ENCODE measurements around the gene TUSC2.
"Not testable (repeated sequence)": the region's sequence is repeated elsewhere in the genome, so short reads cannot be mapped to it uniquely, and the experiment has no call there.

Gene TUSC2

DNA sequence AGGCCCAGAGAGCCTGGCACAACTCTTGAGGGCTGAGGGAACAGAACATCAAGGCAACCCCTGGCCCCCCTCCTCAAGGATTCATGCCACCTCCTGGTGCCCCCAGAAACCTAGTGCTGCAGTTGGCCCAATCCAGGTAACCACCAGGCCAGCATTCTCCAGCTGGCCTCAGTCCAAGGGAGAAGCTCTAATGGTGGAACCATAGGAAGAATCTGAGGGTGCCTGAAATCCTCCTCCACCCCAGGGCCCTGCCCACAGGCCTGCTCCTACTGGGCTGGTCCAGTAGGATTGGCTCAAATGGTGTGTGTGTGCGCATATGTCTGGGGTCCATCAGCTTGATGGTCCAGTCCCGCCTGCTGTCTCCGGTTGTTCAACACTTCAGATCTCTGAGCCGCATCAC is 13.2 kb downstream of the TUSC2 start:
- H3K36me3 ChIP-seq (ENCODE audit: control insufficient read depth in 2 of 2, insufficient read depth in 1 of 2, low read length in 2 of 2): peaks cover 0 to 34% of the 10 kb centered on the region in 2 experiments; a peak in 1 of 3 replicates
- POLR2A ChIA-PET: interaction anchor here (2.2 kb wide), 1 partner anchor 23 kb away, joined by 5 read pairs; no protein-coding TSS in a partner anchor
- no peak for TF ChIP-seq ZBTB17 (tag by site-specific recombination; IDR thresholded peaks at IDR 0.05)
- no peak for TF ChIP-seq OSR2 (tag by site-specific recombination; IDR thresholded peaks at IDR 0.05)
- no peak for TF ChIP-seq ZNF335 (tag by site-specific recombination; conservative IDR thresholded peaks at IDR 0.05)
- TF ChIP-seq ZBTB7A (tag by site-specific recombination; IDR thresholded peaks at IDR 0.05; ENCODE audit: low read depth): no peak
- TF ChIP-seq SP7 (tag by site-specific recombination; IDR thresholded peaks at IDR 0.05): no peak
- TF ChIP-seq ZNF311 (tag by site-specific recombination; IDR thresholded peaks at IDR 0.05; ENCODE audit: borderline replicate concordance): no peak
- no peak for TF ChIP-seq ZNF791 (tag by site-specific recombination; IDR thresholded peaks at IDR 0.05)
- TF ChIP-seq ZNF274 (IDR thresholded peaks at IDR 0.05; ENCODE audit: low read length): no peak
- no peak for TF ChIP-seq ZNF274 (tag by site-specific recombination; IDR thresholded peaks at IDR 0.05; ENCODE audit: borderline replicate concordance)
- no peak for TF ChIP-seq ZNF239 (tag by site-specific recombination; IDR thresholded peaks at IDR 0.05)
- no peak for TF ChIP-seq ZNF623 (tag by site-specific recombination; IDR thresholded peaks at IDR 0.05)
- TF ChIP-seq, protein P1, sequence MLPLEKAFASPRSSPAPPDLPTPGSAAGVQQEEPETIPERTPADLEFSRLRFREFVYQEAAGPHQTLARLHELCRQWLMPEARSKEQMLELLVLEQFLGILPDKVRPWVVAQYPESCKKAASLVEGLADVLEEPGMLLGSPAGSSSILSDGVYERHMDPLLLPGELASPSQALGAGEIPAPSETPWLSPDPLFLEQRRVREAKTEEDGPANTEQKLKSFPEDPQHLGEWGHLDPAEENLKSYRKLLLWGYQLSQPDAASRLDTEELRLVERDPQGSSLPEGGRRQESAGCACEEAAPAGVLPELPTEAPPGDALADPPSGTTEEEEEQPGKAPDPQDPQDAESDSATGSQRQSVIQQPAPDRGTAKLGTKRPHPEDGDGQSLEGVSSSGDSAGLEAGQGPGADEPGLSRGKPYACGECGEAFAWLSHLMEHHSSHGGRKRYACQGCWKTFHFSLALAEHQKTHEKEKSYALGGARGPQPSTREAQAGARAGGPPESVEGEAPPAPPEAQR (tag by site-specific recombination; IDR thresholded peaks at IDR 0.05): no peak
- no peak for TF ChIP-seq ZFP3 (tag by site-specific recombination; IDR thresholded peaks at IDR 0.05; ENCODE audit: low read depth)
- no peak for TF ChIP-seq ZNF155 (tag by site-specific recombination; IDR thresholded peaks at IDR 0.05)
- no peak for TF ChIP-seq ZNF555 (tag by site-specific recombination; conservative IDR thresholded peaks at IDR 0.05)
- TF ChIP-seq, protein P2, sequence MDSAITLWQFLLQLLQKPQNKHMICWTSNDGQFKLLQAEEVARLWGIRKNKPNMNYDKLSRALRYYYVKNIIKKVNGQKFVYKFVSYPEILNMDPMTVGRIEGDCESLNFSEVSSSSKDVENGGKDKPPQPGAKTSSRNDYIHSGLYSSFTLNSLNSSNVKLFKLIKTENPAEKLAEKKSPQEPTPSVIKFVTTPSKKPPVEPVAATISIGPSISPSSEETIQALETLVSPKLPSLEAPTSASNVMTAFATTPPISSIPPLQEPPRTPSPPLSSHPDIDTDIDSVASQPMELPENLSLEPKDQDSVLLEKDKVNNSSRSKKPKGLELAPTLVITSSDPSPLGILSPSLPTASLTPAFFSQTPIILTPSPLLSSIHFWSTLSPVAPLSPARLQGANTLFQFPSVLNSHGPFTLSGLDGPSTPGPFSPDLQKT (IDR thresholded peaks at IDR 0.05; ENCODE audit: borderline replicate concordance, low read depth, low read length): no peak
- TF ChIP-seq, protein P3, sequence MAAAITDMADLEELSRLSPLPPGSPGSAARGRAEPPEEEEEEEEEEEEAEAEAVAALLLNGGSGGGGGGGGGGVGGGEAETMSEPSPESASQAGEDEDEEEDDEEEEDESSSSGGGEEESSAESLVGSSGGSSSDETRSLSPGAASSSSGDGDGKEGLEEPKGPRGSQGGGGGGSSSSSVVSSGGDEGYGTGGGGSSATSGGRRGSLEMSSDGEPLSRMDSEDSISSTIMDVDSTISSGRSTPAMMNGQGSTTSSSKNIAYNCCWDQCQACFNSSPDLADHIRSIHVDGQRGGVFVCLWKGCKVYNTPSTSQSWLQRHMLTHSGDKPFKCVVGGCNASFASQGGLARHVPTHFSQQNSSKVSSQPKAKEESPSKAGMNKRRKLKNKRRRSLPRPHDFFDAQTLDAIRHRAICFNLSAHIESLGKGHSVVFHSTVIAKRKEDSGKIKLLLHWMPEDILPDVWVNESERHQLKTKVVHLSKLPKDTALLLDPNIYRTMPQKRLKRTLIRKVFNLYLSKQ (tag by site-specific recombination; IDR thresholded peaks at IDR 0.05; ENCODE audit: borderline replicate concordance): no peak
- TF ChIP-seq ZNF184 (tag by site-specific recombination; IDR thresholded peaks at IDR 0.05): no peak
- TF ChIP-seq REPIN1 (tag by site-specific recombination; IDR thresholded peaks at IDR 0.05; ENCODE audit: low read depth): no peak
- H3K4me1 ChIP-seq (ENCODE audit: control insufficient read depth, insufficient read depth, low read length): peaks cover 7% of the 10 kb centered on the region; the same call in 1 of the 2 replicates
- CTCF ChIA-PET: no interaction called here
- no peak overlapping the region for H3K27ac ChIP-seq (ENCODE audit: extremely low read depth, low read depth, low read length)
- no peaks in the 10 kb centered on the region for H3K9me3 ChIP-seq (ENCODE audit: control insufficient read depth, insufficient read depth, low read depth, low read length)
- no peak overlapping the region for H3K4me3 ChIP-seq (ENCODE audit: low read depth, low read length)

DNA sequence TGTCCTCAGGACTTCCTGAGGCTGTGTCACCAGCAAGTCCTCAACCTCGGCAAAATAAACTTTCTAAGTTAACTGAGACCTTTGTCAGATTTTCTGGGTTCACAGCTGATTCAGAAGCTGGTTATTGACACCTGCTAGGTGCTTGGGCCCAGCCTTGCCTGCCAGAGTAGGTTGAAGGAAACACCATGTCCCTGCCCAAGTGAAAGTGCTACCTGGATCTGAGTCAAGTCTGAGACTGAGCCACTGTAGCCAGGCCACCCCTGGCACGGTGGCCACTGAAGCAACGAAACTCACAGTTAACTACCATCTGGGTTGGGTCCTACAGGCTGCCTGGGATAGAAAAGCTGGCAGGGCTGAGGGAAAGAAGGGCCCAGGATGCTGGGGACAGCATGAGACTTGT is 13.7 kb downstream of the TUSC2 start:
- POLR2A ChIA-PET: interaction anchor here (0.6 to 2.2 kb wide), 2 partner anchors 23 to 1066 kb away, joined by 3 to 5 read pairs; no protein-coding TSS in a partner anchor
- H3K36me3 ChIP-seq (ENCODE audit: control insufficient read depth in 2 of 2, insufficient read depth in 1 of 2, low read length in 2 of 2): peaks cover 0 to 30% of the 10 kb centered on the region in 2 experiments; a peak in 1 of 3 replicates
- CTCF ChIA-PET: interaction anchor here (0.6 kb wide), 1 partner anchor 133 kb away, joined by 4 read pairs; no protein-coding TSS in a partner anchor

DNA sequence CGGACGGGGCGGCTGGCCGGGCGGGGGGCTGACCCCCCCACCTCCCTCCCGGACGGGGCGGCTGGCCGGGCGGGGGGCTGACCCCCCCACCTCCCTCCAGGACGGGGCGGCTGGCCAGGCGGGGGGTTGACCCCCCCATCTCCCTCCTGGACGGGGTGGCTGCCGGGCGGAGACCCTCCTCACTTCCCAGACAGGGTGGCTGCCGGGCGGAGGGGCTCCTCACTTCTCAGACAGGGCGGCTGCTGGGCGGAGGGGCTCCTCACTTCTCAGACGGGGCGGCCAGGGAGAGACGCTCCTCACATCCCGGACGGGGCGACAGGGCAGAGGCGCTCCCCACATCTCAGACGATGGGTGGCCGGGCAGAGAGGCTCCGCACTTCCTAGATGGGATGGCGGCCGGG is 16.0 kb downstream of the TUSC2 start:
- POLR2A ChIA-PET; CTCF ChIA-PET; H3K4me3 ChIP-seq (ENCODE audit: low read depth, low read length); H3K9me3 ChIP-seq (ENCODE audit: control insufficient read depth, insufficient read depth, low read depth, low read length); H3K4me1 ChIP-seq (ENCODE audit: control insufficient read depth, insufficient read depth, low read length); H3K36me3 ChIP-seq (ENCODE audit: control insufficient read depth in 2 of 2, insufficient read depth in 1 of 2, low read length in 2 of 2); H3K27ac ChIP-seq (ENCODE audit: extremely low read depth, low read depth, low read length): not testable (repeated sequence)

More for the DNA sequence above, 13.7 kb downstream of the TUSC2 start:
- H3K4me3 ChIP-seq (ENCODE audit: low read depth, low read length): no peak overlapping the region
- TF ChIP-seq, protein P4, sequence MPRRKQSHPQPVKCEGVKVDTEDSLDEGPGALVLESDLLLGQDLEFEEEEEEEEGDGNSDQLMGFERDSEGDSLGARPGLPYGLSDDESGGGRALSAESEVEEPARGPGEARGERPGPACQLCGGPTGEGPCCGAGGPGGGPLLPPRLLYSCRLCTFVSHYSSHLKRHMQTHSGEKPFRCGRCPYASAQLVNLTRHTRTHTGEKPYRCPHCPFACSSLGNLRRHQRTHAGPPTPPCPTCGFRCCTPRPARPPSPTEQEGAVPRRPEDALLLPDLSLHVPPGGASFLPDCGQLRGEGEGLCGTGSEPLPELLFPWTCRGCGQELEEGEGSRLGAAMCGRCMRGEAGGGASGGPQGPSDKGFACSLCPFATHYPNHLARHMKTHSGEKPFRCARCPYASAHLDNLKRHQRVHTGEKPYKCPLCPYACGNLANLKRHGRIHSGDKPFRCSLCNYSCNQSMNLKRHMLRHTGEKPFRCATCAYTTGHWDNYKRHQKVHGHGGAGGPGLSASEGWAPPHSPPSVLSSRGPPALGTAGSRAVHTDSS (tag by site-specific recombination; IDR thresholded peaks at IDR 0.05): no peak
- TF ChIP-seq ZNF211 (tag by site-specific recombination; IDR thresholded peaks at IDR 0.05; ENCODE audit: low read depth): no peak
- TF ChIP-seq, protein P5, sequence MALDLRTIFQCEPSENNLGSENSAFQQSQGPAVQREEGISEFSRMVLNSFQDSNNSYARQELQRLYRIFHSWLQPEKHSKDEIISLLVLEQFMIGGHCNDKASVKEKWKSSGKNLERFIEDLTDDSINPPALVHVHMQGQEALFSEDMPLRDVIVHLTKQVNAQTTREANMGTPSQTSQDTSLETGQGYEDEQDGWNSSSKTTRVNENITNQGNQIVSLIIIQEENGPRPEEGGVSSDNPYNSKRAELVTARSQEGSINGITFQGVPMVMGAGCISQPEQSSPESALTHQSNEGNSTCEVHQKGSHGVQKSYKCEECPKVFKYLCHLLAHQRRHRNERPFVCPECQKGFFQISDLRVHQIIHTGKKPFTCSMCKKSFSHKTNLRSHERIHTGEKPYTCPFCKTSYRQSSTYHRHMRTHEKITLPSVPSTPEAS (tag by site-specific recombination; IDR thresholded peaks at IDR 0.05): no peak
- TF ChIP-seq ZNF10 (tag by site-specific recombination; IDR thresholded peaks at IDR 0.05): no peak
- no peak for TF ChIP-seq ZNF146 (tag by site-specific recombination; IDR thresholded peaks at IDR 0.05)
- no peak for TF ChIP-seq ZNF555 (tag by site-specific recombination; conservative IDR thresholded peaks at IDR 0.05)
- no peak for TF ChIP-seq ZSCAN30 (tag by site-specific recombination; IDR thresholded peaks at IDR 0.05)
- TF ChIP-seq GFI1B (tag by site-specific recombination; IDR thresholded peaks at IDR 0.05): no peak
- TF ChIP-seq ZBTB1 (tag by site-specific recombination; IDR thresholded peaks at IDR 0.05): no peak
- TF ChIP-seq ZNF677 (tag by site-specific recombination; IDR thresholded peaks at IDR 0.05): no peak
- no peak for TF ChIP-seq ZNF768 (tag by site-specific recombination; IDR thresholded peaks at IDR 0.05)
- H3K9me3 ChIP-seq (ENCODE audit: control insufficient read depth, insufficient read depth, low read depth, low read length): no peaks in the 10 kb centered on the region
- peaks cover 7% of the 10 kb centered on the region; the same call in 1 of the 2 replicates for H3K4me1 ChIP-seq (ENCODE audit: control insufficient read depth, insufficient read depth, low read length)
- H3K27ac ChIP-seq (ENCODE audit: extremely low read depth, low read depth, low read length): no peak overlapping the region
